GM12878 (cell line): Measurements from ENCODE around the gene NSMCE4A. TPM values are rescaled to one million over a fixed set of nuclear protein-coding genes. Genes with fewer than 3 reads are reported as not detected.

ENCODE experiments used
- ATAC-seq: fragments of 200-7000 bp; cut with Tn5 transposase; 3 replicates; pipeline ENCODE4 v1.9.1; 2020; ENCODE audit warnings: mild to moderate bottlenecking, moderate library complexity
- BruUV-seq: library from RNA; stranded (reverse); fragments of 400-500 nt; replicated peaks from 2 replicates; lab custom pipeline; 2021; lab: Mats Ljungman, UMichigan
- CTCF ChIA-PET: fragments of 300-600 bp; sonication (Branson Sonifier 250); formaldehyde crosslinking; extraction: SDS; loops from one replicate; lab custom pipeline; 2021; ENCODE audit warnings: inconsistent platforms; lab: Yijun Ruan, JAX
- POLR2A ChIA-PET: fragments of 350-600 bp; formaldehyde crosslinking; extraction: SDS; loops from one replicate; lab custom pipeline; 2021; ENCODE audit warnings: inconsistent platforms; lab: Charles Lee
- RAD21 ChIA-PET: fragments of 300-600 bp; sonication (Branson Sonifier 250); formaldehyde crosslinking; loops from one replicate; lab custom pipeline; 2023; ENCODE audit warnings: antibody characterized with exemption; ENCODE audit not compliant: unreplicated experiment; lab: Charles Lee
- SMC1A ChIA-PET: fragments of 300-600 bp; sonication (Branson Sonifier 250); formaldehyde crosslinking; loops from one replicate; lab custom pipeline; 2023; ENCODE audit not compliant: unreplicated experiment, uncharacterized antibody; lab: Charles Lee
- DNase-seq: peaks from one replicate; pipeline ENCODE4 v3.0.0-alpha.2; 2011; ENCODE audit warnings: low read depth, low spot score
- FAIRE-seq: peaks from 3 replicates; lab custom pipeline; 2011; peaks lifted over from hg19 to GRCh38; lab: Jason Lieb, UNC
- H2AFZ ChIP-seq: 2 replicates; pipeline ENCODE4 v1.6.0; 2011; ENCODE audit warnings: low read depth, low read length, control low read depth; ENCODE audit not compliant: control insufficient read depth
- H3K27ac ChIP-seq: 2 replicates; pipeline ENCODE4 v1.5.1; 2011; ENCODE audit warnings: control low read depth; ENCODE audit not compliant: control insufficient read depth, insufficient read depth
- H3K27me3 ChIP-seq, 2 experiments: replicated peaks in 1 of 2; 2 replicates each; pipeline versions ENCODE4 v1.6.0 to v1.6.1; 2011; ENCODE audit warnings: low read length in 1 of 2; ENCODE audit not compliant: control insufficient read depth in 2 of 2, insufficient read depth in 2 of 2
- H3K36me3 ChIP-seq, 2 experiments: 2 replicates each; pipeline ENCODE4 v1.5.1; 2011; ENCODE audit warnings: low read length in 1 of 2; ENCODE audit not compliant: control insufficient read depth in 2 of 2, insufficient read depth in 2 of 2
- H3K4me1 ChIP-seq: 2 replicates; pipeline ENCODE4 v1.6.1; 2011; ENCODE audit warnings: mild to moderate bottlenecking, low read length, moderate library complexity, mixed read lengths; ENCODE audit not compliant: control insufficient read depth, insufficient read depth
- H3K4me2 ChIP-seq: 2 replicates; pipeline ENCODE4 v1.6.0; 2011; ENCODE audit warnings: control low read depth; ENCODE audit not compliant: control insufficient read depth, insufficient read depth
- H3K4me3 ChIP-seq: fragments of 200-600 bp; sonication (generic); 2 replicates; pipeline ENCODE4 v1.5.1; 2016
- H3K79me2 ChIP-seq: 2 replicates; pipeline ENCODE4 v1.6.0; 2011; ENCODE audit warnings: low read length; ENCODE audit not compliant: control insufficient read depth, insufficient read depth
- H3K9ac ChIP-seq: 2 replicates; pipeline ENCODE4 v1.8.0; 2011; ENCODE audit warnings: low read length, control low read depth, mixed read lengths; ENCODE audit not compliant: control insufficient read depth, insufficient read depth
- H3K9me3 ChIP-seq: replicated peaks from 3 replicates; pipeline ENCODE4 v1.5.1; 2011; ENCODE audit warnings: mild to moderate bottlenecking, low read length; ENCODE audit not compliant: control insufficient read depth, insufficient read depth
- H4K20me1 ChIP-seq: 2 replicates; pipeline ENCODE4 v1.6.0; 2011; ENCODE audit not compliant: control insufficient read depth, insufficient read depth
- CREM ChIP-seq: IDR thresholded peaks from 2 replicates; pipeline ENCODE4 v1.6.1; 2014; ENCODE audit warnings: antibody characterized with exemption, low read depth
- EGR1 ChIP-seq, 2 experiments: IDR thresholded peaks; 1 replicate in 1 of 2; 2 replicates in 1 of 2; pipeline ENCODE4 v1.6.1; 2011 to 2012; ENCODE audit warnings: low read depth in 2 of 2, low read length in 2 of 2, borderline replicate concordance in 1 of 2, mild to moderate bottlenecking in 1 of 2, moderate library complexity in 1 of 2
- HDGF ChIP-seq: fragments of 450-650 bp; IDR thresholded peaks from 2 replicates; pipeline ENCODE4 v1.6.1; 2016; ENCODE audit warnings: antibody characterized with exemption
- NFXL1 ChIP-seq: fragments of 450-650 bp; IDR thresholded peaks from 2 replicates; pipeline ENCODE4 v1.6.1; 2017; ENCODE audit warnings: antibody characterized with exemption, mild to moderate bottlenecking, borderline replicate concordance
- POLR2A ChIP-seq: IDR thresholded peaks from 2 replicates; pipeline ENCODE4 v1.6.1; 2011; ENCODE audit warnings: low read depth, mild to moderate bottlenecking, low read length
- RAD21 ChIP-seq: IDR thresholded peaks from 2 replicates; pipeline ENCODE4 v1.6.1; 2011; ENCODE audit warnings: mild to moderate bottlenecking, low read depth, low read length, moderate library complexity; ENCODE audit not compliant: insufficient read depth
- SMAD1 ChIP-seq: fragments of 450-650 bp; IDR thresholded peaks from 2 replicates; pipeline ENCODE4 v1.6.1; 2018; ENCODE audit warnings: mild to moderate bottlenecking, low read depth; ENCODE audit not compliant: partially characterized antibody
- WGBS: methylation state at CpG from one replicate; pipeline ENCODE4 v1.1.6; 2016; ENCODE audit warnings: low lambda C conversion rate; ENCODE audit not compliant: insufficient replicate concordance, insufficient coverage; ENCODE audit errors: missing lambda C conversion rate; 5-methylcytosine and 5-hydroxymethylcytosine counted together
- in situ Hi-C: fragments of 300-500 bp; cut with MboI; formaldehyde crosslinking; loops from 9 replicates; pipeline ENCODE4 v1.14.3; 2018; ENCODE audit warnings: mixed read lengths
- intact Hi-C: fragments of 100-400 bp; cut with micrococcal nuclease; formaldehyde crosslinking; loops from one replicate; pipeline ENCODE4 v1.14.2; 2022; ENCODE audit not compliant: unreplicated experiment
- polyA plus RNA-seq, 11 experiments: library from polyadenylated mRNA; depleted of rRNA in 4 of 11; unstranded in 6 of 11; stranded (reverse) in 5 of 11; fragments of >200 nt; fragmentation: Nextera tagmentation in 4 of 11; fragmentation: Illumina TruSeq in 1 of 11; extraction: Ambion mirVana in 4 of 11; extraction: Trizol in 1 of 11; gene quantifications; 1 replicate in 1 of 11; 2 replicates in 10 of 11; pipeline versions ENCODE4 v1.2.1 to v1.2.3, GENCODE V29; 2011 to 2016; ENCODE audit warnings: inconsistent platforms in 2 of 11, missing spikeins in 2 of 11, low read depth in 1 of 11
- total RNA-seq, 4 experiments: library from RNA; depleted of rRNA in 3 of 4; stranded (reverse); fragments of >200 nt in 3 of 4; fragmentation: Illumina TruSeq in 1 of 4; extraction: Trizol in 1 of 4; gene quantifications; 2 replicates each; pipeline versions ENCODE4 v1.2.1 to v1.2.3, GENCODE V29; 2013 to 2021
- TF ChIP-seq, protein P1 (sequence below): fragments of 450-650 bp; IDR thresholded peaks from 2 replicates; pipeline ENCODE4 v1.6.1; 2017; ENCODE audit warnings: mild to moderate bottlenecking
- TF ChIP-seq, protein P2 (sequence below): IDR thresholded peaks from 2 replicates; pipeline ENCODE4 v1.6.1; 2012; ENCODE audit warnings: low read depth, low read length, improper control_type of control experiment
- TF ChIP-seq, protein P3 (sequence below): IDR thresholded peaks from 2 replicates; pipeline ENCODE4 v1.6.1; 2011; ENCODE audit warnings: borderline replicate concordance, low read depth, mild to moderate bottlenecking, moderate library complexity, low read length; ENCODE audit not compliant: insufficient read depth, poor library complexity, severe bottlenecking

Gene NSMCE4A
- total and polyA plus RNA-seq, 10 of the 15 experiments (the other 5 are each of a cell fraction or from before 2014, with no cell fraction given), result 14.2 to 105 (median 76.1) TPM

DNA sequence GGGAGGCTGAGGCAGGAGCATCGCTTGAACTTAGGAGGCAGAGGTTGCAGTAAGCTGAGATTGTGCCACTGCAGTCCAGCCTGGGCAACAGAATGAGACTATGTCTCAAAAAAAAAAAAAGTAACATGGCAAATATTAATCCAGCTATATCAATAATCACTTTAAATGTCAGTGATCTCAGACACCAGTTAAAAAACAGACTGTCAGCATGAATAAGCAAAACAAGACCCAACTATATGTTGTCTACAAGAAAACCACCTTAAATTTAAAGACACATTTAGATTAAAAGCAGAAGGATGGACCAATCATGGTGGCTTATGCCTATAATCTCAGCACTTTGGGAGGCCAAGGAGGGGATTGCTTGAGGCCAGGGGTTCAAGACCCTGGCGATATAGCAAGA is 38.7 kb downstream of the NSMCE4A start:
- Histone ChIP-seq H3K4me2 (no peak overlapping the region), H3K27ac (no peak overlapping the region), H4K20me1 (no peaks in the 10 kb centered on the region), H3K9me3 (no peaks in the 10 kb centered on the region), H3K9ac (no peak overlapping the region)
- in situ Hi-C loops, result no loop called here
- SMC1A ChIA-PET, result interaction anchor here (0.5 kb wide), 1 partner anchor 69 kb away, joined by 3 read pairs; no protein-coding TSS in a partner anchor
- BruUV-seq, result no TSS peak
- POLR2A ChIA-PET, result interaction anchor here (0.7 kb wide), 1 partner anchor 985 kb away, joined by 3 read pairs; no protein-coding TSS in a partner anchor
- intact Hi-C loops, result no loop called here
- FAIRE-seq (no peak), ATAC-seq (no peak), DNase-seq (no peak)
- TF ChIP-seq POLR2A (no peak), CREM (no peak), SMAD1 (no peak), EGR1 (IDR thresholded peaks at IDR 0.05; ENCODE audit: borderline replicate concordance in 1 of 2, low read depth in 2 of 2, low read length in 2 of 2) (no peak), HDGF (no peak), RAD21 (no peak), NFXL1 (no peak)
- TF ChIP-seq, protein P1, sequence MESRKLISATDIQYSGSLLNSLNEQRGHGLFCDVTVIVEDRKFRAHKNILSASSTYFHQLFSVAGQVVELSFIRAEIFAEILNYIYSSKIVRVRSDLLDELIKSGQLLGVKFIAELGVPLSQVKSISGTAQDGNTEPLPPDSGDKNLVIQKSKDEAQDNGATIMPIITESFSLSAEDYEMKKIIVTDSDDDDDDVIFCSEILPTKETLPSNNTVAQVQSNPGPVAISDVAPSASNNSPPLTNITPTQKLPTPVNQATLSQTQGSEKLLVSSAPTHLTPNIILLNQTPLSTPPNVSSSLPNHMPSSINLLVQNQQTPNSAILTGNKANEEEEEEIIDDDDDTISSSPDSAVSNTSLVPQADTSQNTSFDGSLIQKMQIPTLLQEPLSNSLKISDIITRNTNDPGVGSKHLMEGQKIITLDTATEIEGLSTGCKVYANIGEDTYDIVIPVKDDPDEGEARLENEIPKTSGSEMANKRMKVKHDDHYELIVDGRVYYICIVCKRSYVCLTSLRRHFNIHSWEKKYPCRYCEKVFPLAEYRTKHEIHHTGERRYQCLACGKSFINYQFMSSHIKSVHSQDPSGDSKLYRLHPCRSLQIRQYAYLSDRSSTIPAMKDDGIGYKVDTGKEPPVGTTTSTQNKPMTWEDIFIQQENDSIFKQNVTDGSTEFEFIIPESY, result no peak
- TF ChIP-seq, protein P2, sequence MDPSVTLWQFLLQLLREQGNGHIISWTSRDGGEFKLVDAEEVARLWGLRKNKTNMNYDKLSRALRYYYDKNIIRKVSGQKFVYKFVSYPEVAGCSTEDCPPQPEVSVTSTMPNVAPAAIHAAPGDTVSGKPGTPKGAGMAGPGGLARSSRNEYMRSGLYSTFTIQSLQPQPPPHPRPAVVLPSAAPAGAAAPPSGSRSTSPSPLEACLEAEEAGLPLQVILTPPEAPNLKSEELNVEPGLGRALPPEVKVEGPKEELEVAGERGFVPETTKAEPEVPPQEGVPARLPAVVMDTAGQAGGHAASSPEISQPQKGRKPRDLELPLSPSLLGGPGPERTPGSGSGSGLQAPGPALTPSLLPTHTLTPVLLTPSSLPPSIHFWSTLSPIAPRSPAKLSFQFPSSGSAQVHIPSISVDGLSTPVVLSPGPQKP, result no peak
- TF ChIP-seq, protein P3, sequence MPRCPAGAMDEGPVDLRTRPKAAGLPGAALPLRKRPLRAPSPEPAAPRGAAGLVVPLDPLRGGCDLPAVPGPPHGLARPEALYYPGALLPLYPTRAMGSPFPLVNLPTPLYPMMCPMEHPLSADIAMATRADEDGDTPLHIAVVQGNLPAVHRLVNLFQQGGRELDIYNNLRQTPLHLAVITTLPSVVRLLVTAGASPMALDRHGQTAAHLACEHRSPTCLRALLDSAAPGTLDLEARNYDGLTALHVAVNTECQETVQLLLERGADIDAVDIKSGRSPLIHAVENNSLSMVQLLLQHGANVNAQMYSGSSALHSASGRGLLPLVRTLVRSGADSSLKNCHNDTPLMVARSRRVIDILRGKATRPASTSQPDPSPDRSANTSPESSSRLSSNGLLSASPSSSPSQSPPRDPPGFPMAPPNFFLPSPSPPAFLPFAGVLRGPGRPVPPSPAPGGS, result no peak
- TF ChIP-seq, all 136 proteins: peak for 0
- ChIA-PET RAD21 (no interaction called here), CTCF (interaction anchor here (0.6 kb wide), 1 partner anchor 36 kb away, joined by 3 read pairs; no protein-coding TSS in a partner anchor)
- Histone ChIP-seq H3K79me2 (no peaks in the 10 kb centered on the region), H3K4me3 (no peak overlapping the region), H3K27me3 (no peaks in the 10 kb centered on the region), H3K36me3 (no peaks in the 10 kb centered on the region), H2AFZ (no peak overlapping the region), H3K4me1 (no peaks in the 10 kb centered on the region)
- WGBS, result 83% methylated on average over 2 of the region's 2 CpGs
